GM19467 (cell line): ENCODE results near the gene OR51B2.
A peak's percentile ranks its signal among the peaks of the same experiment; 100 is the strongest.

Experiments
- ATAC-seq: cut with Tn5 transposase; IDR thresholded peaks from one replicate; pipeline ENCODE4 v1.9.1; 2021; ENCODE audit warnings: mild to moderate bottlenecking, moderate library complexity; ENCODE audit not compliant: unreplicated experiment

The OR51B2 gene

DNA sequence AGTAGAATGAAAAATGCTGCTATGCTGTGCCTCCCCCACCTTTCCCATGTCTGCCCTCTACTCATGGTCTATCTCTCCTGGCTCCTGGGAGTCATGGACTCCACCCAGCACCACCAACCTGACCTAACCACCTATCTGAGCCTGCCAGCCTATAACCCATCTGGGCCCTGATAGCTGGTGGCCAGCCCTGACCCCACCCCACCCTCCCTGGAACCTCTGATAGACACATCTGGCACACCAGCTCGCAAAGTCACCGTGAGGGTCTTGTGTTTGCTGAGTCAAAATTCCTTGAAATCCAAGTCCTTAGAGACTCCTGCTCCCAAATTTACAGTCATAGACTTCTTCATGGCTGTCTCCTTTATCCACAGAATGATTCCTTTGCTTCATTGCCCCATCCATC lies 39.5 kb downstream of the OR51B2 start:
- no peak for ATAC-seq

DNA sequence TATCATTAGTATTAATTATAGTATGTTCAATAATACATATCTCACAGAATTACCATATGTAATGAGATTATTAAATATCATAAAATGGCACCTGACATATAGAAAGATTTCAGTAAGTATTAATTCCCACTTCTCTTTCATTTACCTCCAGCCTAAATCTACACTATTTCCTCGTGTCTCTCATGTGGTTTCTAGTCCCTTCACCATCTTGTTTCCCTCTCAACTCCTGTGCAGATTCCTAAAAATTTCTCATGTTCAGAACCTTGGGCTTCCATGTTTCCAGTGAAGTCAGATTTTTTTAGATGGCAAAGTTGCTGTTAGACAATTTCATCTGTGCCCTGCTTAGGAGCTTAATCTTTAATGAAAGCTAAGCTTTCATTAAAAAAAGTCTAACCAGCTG lies 40.2 kb downstream of the OR51B2 start:
- ATAC-seq, result no peak

DNA sequence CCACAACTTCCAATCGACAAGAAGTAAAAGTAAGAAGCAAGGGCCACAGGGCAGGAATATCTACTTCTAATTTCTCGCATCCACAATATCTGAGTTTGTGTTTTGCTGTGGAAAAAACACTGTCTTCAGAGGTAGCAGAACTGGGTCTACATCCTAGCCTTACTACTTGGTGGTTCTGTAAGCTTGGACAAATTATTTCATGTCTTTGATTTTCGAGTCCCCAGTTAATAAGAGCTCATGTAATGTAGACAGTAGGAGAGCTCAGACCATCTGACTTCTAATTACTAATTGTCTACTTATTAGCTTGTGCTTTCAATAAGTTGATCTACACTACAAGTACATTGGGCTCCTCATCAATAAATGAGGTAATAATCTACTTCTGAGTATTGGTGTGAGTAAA lies 41.0 kb downstream of the OR51B2 start:
- no peak for ATAC-seq

DNA sequence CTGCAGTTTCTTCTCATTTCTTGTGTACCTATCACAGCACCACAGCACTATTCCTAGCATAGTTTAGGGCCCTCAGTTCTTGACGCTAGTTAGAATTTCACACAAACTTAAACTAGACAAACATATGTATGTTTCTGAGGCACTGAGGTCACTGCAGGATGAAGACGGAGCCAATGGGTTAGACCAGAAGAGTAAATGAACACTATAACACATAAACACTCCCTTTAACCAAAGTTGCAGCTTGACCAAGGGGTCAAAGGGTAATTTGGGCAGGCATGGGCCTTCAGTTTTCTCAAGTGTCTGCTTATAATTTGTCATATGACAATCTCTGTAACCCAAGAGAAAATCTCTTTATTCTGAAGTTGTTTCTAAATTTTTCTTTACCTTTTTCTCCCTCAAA lies 41.5 kb downstream of the OR51B2 start:
- ATAC-seq, result no peak

DNA sequence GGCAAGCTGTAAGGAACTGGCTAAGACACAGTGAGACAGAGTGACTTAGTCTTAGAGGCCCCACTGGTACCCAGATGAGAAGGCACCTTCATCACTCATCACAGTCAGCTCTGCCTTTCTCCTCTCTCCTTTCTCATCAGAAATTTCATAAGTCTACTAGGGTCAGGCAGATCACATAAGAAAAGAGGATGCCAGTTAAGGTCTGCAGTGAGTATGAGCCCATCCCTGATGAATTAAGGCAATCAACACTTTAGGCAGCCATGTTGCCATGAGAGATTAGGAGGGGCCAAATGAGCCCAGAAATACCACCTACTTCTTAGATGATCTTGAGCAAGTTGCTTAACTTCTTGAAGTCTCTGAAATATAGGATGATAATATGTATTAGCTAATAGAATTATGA lies 42.5 kb downstream of the OR51B2 start:
- ATAC-seq, result no peak

DNA sequence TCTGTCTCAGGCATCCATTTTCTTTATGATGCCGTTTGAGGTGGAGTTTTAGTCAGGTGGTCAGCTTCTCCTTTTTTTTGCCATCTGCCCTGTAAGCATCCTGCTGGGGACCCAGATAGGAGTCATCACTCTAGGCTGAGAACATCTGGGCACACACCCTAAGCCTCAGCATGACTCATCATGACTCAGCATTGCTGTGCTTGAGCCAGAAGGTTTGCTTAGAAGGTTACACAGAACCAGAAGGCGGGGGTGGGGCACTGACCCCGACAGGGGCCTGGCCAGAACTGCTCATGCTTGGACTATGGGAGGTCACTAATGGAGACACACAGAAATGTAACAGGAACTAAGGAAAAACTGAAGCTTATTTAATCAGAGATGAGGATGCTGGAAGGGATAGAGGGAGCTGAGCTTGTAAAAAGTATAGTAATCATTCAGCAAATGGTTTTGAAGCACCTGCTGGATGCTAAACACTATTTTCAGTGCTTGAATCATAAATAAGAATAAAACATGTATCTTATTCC lies 43.5 kb downstream of the OR51B2 start:
- peak; percentile 93 for ATAC-seq

DNA sequence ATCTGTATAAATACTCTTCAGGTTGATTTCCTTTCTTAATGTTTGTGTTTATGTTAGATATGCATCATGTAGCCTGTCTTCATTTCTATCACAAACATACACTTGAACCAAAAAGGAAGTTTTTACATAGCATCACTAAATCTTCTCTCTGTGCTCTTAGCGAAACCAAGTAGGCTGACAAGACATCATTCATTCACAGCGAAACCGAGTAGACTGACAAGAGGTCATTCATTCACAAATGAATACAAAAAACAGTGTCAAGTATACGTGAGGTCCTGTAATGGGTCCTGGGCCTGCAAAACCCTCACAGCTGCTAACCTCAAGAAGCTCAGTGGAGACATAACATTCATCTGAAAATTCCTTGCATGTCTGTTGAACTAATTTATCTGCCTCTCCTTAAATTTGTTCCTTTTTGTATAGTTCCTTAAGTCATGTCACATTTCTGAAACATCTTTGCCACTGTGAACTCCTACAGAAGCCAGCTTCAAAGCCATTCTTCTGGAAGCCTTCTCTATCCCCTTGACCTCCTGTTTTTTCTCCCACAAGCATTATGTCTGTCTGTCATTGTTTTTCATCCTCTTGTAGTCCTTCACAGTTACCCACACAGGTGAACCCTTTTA lies 44.5 kb downstream of the OR51B2 start:
- no peak for ATAC-seq

DNA sequence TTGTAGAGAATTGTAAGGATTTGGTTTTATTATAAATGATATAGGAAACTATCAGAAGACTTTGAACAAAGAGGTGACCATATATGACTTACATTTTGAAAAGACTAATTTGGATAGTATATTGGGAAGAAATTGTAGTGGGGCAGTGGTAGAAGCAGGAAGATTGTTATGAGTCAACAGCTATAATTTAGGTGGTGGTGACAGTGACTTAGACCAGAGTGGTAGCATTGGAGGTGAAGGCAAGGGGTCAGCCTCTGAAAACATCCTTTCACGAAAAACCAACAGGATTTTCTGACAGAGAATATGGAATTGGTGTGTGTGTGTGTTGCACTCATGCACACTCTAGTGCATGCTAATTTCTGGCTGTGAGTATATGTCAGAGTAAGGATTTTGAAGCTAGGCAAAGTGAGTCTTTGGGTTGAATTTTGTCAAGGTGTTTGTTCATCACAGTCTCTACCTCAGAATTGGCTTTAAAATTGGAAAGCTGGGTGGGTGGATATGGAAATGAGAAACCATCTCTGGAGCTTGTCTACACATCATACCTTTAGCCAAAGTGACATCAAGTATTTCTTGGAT lies 46.2 kb downstream of the OR51B2 start:
- no peak for ATAC-seq

DNA sequence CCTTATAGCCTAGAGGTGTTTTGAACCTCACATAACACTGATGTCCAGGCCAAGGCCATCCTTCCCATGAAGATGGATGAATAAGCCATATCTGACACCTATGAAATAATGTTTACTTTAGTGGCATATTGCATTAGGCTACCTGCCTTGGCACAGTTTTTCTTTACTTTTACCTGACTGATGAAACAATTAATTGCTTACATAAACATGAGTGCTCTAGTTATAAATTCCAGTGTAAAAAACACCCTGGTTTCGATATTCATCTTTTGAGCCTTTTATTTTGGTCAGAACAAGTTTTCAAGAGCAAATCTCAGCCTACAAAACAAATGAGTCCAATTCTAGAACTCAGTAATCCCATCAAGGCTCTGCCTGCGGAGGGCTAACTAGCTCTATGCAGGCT lies 47.4 kb downstream of the OR51B2 start:
- ATAC-seq, result no peak

DNA sequence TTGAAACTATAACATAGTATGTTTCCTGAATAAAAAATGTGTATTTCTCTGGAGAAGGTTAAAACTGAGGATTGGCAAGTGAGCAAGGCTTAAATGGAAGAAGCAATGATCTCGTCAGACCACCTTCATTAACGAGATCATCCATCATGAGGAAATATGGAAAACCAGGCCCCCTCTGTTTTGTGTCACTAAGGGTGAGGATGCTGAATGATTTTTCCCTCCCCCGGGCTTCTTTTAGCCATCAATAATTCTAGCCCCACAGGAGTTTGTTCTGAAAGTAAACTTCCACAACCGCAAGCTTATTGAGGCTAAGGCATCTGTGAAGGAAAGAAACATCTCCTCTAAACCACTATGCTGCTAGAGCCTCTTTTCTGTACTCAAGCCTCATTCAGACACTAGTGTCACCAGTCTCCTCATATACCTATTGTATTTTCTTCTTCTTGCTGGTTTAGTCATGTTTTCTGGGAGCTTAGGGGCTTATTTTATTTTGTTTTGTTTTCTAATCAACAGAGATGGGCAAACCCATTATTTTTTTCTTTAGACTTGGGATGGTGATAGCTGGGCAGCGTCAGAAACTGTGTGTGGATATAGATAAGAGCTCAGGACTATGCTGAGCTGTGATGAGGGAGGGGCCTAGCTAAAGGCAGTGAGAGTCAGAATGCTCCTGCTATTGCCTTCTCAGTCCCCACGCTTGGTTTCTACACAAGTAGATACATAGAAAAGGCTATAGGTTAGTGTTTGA lies 48.6 kb downstream of the OR51B2 start:
- no peak for ATAC-seq

DNA sequence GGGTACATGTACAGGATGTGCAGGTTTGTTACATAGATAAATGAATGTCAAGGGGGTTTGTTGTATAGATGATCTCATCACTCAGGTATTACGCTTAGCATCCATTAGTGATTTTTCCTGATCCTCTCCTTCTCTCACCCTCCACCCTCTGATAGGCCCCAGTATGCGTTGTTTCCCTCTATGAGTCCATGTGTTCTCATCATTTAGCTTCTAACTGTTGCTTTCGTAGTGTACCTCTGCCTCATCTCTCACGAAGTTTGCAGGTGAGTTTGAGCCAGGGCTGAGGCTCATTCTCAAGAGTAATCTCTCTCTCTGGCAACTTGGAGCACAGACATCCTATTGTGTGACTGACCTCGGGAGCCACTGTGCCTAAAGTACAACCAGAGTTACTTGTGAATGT lies 49.7 kb downstream of the OR51B2 start:
- ATAC-seq, result no peak
